ENCODE results near the gene CCDC88B. TPM values are rescaled to one million over a fixed set of nuclear protein-coding genes. Genes with fewer than 3 reads are reported as not detected.
A peak's percentile ranks its signal among the peaks of the same experiment; 100 is the strongest.

The CCDC88B gene, protein sequence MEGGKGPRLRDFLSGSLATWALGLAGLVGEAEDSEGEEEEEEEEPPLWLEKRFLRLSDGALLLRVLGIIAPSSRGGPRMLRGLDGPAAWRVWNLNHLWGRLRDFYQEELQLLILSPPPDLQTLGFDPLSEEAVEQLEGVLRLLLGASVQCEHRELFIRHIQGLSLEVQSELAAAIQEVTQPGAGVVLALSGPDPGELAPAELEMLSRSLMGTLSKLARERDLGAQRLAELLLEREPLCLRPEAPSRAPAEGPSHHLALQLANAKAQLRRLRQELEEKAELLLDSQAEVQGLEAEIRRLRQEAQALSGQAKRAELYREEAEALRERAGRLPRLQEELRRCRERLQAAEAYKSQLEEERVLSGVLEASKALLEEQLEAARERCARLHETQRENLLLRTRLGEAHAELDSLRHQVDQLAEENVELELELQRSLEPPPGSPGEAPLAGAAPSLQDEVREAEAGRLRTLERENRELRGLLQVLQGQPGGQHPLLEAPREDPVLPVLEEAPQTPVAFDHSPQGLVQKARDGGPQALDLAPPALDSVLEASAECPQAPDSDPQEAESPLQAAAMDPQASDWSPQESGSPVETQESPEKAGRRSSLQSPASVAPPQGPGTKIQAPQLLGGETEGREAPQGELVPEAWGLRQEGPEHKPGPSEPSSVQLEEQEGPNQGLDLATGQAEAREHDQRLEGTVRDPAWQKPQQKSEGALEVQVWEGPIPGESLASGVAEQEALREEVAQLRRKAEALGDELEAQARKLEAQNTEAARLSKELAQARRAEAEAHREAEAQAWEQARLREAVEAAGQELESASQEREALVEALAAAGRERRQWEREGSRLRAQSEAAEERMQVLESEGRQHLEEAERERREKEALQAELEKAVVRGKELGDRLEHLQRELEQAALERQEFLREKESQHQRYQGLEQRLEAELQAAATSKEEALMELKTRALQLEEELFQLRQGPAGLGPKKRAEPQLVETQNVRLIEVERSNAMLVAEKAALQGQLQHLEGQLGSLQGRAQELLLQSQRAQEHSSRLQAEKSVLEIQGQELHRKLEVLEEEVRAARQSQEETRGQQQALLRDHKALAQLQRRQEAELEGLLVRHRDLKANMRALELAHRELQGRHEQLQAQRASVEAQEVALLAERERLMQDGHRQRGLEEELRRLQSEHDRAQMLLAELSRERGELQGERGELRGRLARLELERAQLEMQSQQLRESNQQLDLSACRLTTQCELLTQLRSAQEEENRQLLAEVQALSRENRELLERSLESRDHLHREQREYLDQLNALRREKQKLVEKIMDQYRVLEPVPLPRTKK (N-terminal part only)
- polyA plus RNA-seq (2011; rRNA removed): 0.49 and 0.66 TPM in 2 replicates
- 0.09 TPM in 1 of 2 replicates, not detected in the other for polyA minus RNA-seq (2011; rRNA and poly(A)+ RNA removed)

DNA sequence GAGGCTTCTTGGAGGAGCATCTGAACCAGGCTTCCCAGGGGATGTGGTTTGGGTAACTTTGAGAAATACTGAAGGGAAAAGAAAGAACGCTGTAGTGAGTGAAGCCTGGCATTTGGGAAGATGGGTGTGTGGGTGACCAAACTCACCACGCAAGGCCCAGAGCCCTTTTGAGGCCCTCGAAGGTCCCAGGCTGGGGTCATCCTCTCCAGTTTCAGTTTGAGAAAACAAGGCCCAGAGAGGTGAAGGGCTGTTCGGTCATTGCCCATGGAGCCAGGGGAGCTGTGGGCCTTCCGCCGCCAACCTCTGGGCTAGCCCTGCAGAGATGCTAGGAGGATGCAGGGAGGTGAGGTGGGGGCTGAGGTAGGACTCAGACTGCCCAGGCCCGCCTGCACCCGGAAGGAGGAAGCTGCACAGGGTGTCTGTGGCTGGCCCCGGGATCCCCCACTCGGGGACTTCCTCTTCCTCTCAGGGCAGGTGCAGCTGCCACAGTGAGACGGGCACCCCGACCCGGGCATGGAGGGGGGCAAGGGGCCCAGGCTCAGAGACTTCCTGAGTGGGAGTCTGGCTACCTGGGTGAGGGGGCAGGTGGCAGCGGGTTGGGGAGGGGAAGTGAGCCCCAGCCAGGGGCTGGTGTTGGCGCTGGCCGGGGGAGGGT is at the start of gene CCDC88B:
CCDC88B (plus strand) TSS at position 451 of the 655 bp plus-strand sequence; CDS start at position 514, 63 bp downstream.
- ChIA-PET POLR2A (no interaction called here), CTCF (interaction anchor here (1.3 to 3.5 kb wide), 2 partner anchors 8 to 39 kb away, joined by 3 to 28 read pairs; no protein-coding TSS in a partner anchor)
- Histone ChIP-seq H3K27me3 (ENCODE audit: control insufficient read depth, insufficient read depth, low read length) (no peaks in the 10 kb centered on the region), H3K4me3 (ENCODE audit: low read depth, low read length) (no peak within 1 kb of the TSS), H3K36me3 (ENCODE audit: control insufficient read depth, insufficient read depth, low read length) (no peaks in the 10 kb centered on the region)
- no peak for DNase-seq (ENCODE audit: low read depth)
- TF ChIP-seq, protein P1, sequence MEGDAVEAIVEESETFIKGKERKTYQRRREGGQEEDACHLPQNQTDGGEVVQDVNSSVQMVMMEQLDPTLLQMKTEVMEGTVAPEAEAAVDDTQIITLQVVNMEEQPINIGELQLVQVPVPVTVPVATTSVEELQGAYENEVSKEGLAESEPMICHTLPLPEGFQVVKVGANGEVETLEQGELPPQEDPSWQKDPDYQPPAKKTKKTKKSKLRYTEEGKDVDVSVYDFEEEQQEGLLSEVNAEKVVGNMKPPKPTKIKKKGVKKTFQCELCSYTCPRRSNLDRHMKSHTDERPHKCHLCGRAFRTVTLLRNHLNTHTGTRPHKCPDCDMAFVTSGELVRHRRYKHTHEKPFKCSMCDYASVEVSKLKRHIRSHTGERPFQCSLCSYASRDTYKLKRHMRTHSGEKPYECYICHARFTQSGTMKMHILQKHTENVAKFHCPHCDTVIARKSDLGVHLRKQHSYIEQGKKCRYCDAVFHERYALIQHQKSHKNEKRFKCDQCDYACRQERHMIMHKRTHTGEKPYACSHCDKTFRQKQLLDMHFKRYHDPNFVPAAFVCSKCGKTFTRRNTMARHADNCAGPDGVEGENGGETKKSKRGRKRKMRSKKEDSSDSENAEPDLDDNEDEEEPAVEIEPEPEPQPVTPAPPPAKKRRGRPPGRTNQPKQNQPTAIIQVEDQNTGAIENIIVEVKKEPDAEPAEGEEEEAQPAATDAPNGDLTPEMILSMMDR (IDR thresholded peaks at IDR 0.05; ENCODE audit: insufficient read depth, low read depth, low read length): no peak

GRCh38 chr11:64290352-64291261 is 49.4 kb upstream of the CCDC88B start:
- ChIA-PET CTCF (interaction anchor here (1.0 to 9.2 kb wide), 2 partner anchors 12 to 19 kb away, joined by 3 to 88 read pairs; partner anchors contain the start of gene CATSPERZ), POLR2A (no interaction called here)
- Histone ChIP-seq H3K4me3 (ENCODE audit: low read depth, low read length) (no peak overlapping the region), H3K27me3 (ENCODE audit: control insufficient read depth, insufficient read depth, low read length) (peaks cover 28% of the 10 kb centered on the region), H3K36me3 (ENCODE audit: control insufficient read depth, insufficient read depth, low read length) (no peaks in the 10 kb centered on the region)
- TF ChIP-seq, protein P1 (IDR thresholded peaks at IDR 0.05; ENCODE audit: insufficient read depth, low read depth, low read length): no peak
- DNase-seq (ENCODE audit: low read depth): no peak

DNA sequence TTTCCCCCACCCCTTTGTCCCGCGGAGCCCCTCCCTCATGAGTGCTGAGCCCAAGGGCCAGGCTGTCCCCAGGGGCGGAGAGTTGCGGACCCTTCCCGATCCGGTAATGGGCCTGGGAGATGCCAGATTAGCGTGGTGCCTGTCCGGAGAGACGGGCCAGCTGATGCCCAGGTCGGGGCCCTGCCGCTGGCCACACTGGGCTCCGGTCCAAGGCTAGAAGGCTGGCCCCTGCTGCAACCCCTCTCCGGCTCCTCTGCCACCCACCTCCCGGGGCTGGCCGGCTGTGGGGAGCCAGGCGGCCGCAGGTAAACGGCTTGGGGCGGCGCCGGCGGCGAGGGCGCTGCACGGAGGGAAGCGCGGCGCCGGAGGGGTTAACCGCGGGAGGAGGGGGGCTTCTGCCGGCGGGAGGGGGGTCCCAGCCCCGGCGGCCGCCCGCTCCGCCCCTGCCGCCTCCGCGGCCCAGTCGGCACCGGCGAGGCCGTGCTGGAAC is 48.7 kb upstream of the CCDC88B start, which contains the start of gene KCNK4:
KCNK4 (plus strand) TSS at position 41 of the 490 bp plus-strand sequence. CDS start 1,717 bp downstream, outside the sequence.
- TF ChIP-seq, protein P1 (IDR thresholded peaks at IDR 0.05; ENCODE audit: insufficient read depth, low read depth, low read length): no peak
- ChIA-PET POLR2A (no interaction called here), CTCF (interaction anchor here (9.2 kb wide), 1 partner anchor 11 kb away, joined by 88 read pairs; the partner anchor contains the start of gene CATSPERZ)
- Histone ChIP-seq H3K4me3 (ENCODE audit: low read depth, low read length) (peak within 1 kb of the TSS; percentile 20), H3K27me3 (ENCODE audit: control insufficient read depth, insufficient read depth, low read length) (peaks cover 30% of the 10 kb centered on the region), H3K36me3 (ENCODE audit: control insufficient read depth, insufficient read depth, low read length) (no peaks in the 10 kb centered on the region)
- DNase-seq (ENCODE audit: low read depth): no peak

All from BJ (cell line).